Measurements from ENCODE around the gene FAIM2.

The FAIM2 gene

GRCh38 chr12:49903700-49904423, at the start of gene FAIM2:
TSS of gene FAIM2 (minus strand) at chr12:49903900. CDS start at chr12:49903792, 108 bp downstream.
- DNase-seq (ENCODE audit: low spot score), result no peak

- no peak for DNase-seq (ENCODE audit: low spot score)
Measured at GRCh38 chr12:49953151-49953550, 49.5 kb upstream of the FAIM2 start.

GRCh38 chr12:49952391-49953055, 48.8 kb upstream of the FAIM2 start:
- no peak for DNase-seq (ENCODE audit: low spot score)

- DNase-seq (ENCODE audit: low spot score), result no peak
Measured at GRCh38 chr12:49951411-49952240, 47.9 kb upstream of the FAIM2 start.

- DNase-seq (ENCODE audit: low spot score), result no peak
Measured at GRCh38 chr12:49950273-49951251, 46.9 kb upstream of the FAIM2 start, which contains the start of gene AQP2. TSS of gene AQP2 (plus strand) at chr12:49950737. CDS start at chr12:49950831, 94 bp downstream.

- no peak for DNase-seq (ENCODE audit: low spot score)
Measured at GRCh38 chr12:49949866-49950265, 46.2 kb upstream of the FAIM2 start.

GRCh38 chr12:49948866-49949845, 45.5 kb upstream of the FAIM2 start:
- no peak for DNase-seq (ENCODE audit: low spot score)

- DNase-seq (ENCODE audit: low spot score), result no peak
Measured at GRCh38 chr12:49947593-49948226, 44.0 kb upstream of the FAIM2 start.

GRCh38 chr12:49946497-49946896, 42.8 kb upstream of the FAIM2 start:
- DNase-seq (ENCODE audit: low spot score), result no peak

GRCh38 chr12:49946086-49946485, 42.4 kb upstream of the FAIM2 start:
- no peak for DNase-seq (ENCODE audit: low spot score)

GRCh38 chr12:49945394-49946080, 41.8 kb upstream of the FAIM2 start:
- peak; percentile 75 for DNase-seq (ENCODE audit: low spot score)

- no peak for DNase-seq (ENCODE audit: low spot score)
Measured at GRCh38 chr12:49944718-49945117, 41.0 kb upstream of the FAIM2 start.

GRCh38 chr12:49944046-49944445, 40.3 kb upstream of the FAIM2 start:
- no peak for DNase-seq (ENCODE audit: low spot score)

GRCh38 chr12:49943625-49943960, 39.9 kb upstream of the FAIM2 start:
- no peak for DNase-seq (ENCODE audit: low spot score)

GRCh38 chr12:49942921-49943624, 39.4 kb upstream of the FAIM2 start:
- DNase-seq (ENCODE audit: low spot score), result no peak

- peak; percentile 14 for DNase-seq (ENCODE audit: low spot score)
Measured at GRCh38 chr12:49942512-49942893, 38.8 kb upstream of the FAIM2 start.

GRCh38 chr12:49941556-49942511, 38.1 kb upstream of the FAIM2 start:
- DNase-seq (ENCODE audit: low spot score), result no peak

Data from COLO829 (cell line).